Measurements from ENCODE around the gene AGAP1.

- TF ChIP-seq CTCF (IDR thresholded peaks at IDR 0.05; ENCODE audit: low read depth, low read length, missing input control) = no peak
- no peak for TF ChIP-seq GABPA (IDR thresholded peaks at IDR 0.05 in 1 of 2, conservative IDR thresholded peaks at IDR 0.05 in 1 of 2)
- TF ChIP-seq MAX (IDR thresholded peaks at IDR 0.05) = no peak
- TF ChIP-seq FOXA1 (IDR thresholded peaks at IDR 0.05) = no peak
- TF ChIP-seq ATF3 (IDR thresholded peaks at IDR 0.05) = no peak
- TF ChIP-seq, protein P1, sequence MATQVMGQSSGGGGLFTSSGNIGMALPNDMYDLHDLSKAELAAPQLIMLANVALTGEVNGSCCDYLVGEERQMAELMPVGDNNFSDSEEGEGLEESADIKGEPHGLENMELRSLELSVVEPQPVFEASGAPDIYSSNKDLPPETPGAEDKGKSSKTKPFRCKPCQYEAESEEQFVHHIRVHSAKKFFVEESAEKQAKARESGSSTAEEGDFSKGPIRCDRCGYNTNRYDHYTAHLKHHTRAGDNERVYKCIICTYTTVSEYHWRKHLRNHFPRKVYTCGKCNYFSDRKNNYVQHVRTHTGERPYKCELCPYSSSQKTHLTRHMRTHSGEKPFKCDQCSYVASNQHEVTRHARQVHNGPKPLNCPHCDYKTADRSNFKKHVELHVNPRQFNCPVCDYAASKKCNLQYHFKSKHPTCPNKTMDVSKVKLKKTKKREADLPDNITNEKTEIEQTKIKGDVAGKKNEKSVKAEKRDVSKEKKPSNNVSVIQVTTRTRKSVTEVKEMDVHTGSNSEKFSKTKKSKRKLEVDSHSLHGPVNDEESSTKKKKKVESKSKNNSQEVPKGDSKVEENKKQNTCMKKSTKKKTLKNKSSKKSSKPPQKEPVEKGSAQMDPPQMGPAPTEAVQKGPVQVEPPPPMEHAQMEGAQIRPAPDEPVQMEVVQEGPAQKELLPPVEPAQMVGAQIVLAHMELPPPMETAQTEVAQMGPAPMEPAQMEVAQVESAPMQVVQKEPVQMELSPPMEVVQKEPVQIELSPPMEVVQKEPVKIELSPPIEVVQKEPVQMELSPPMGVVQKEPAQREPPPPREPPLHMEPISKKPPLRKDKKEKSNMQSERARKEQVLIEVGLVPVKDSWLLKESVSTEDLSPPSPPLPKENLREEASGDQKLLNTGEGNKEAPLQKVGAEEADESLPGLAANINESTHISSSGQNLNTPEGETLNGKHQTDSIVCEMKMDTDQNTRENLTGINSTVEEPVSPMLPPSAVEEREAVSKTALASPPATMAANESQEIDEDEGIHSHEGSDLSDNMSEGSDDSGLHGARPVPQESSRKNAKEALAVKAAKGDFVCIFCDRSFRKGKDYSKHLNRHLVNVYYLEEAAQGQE (IDR thresholded peaks at IDR 0.05) = no peak
- TF ChIP-seq RXRA (IDR thresholded peaks at IDR 0.05) = no peak
- TF ChIP-seq TAF1 (conservative IDR thresholded peaks at IDR 0.05) = no peak
- no peak for TF ChIP-seq YY1 (IDR thresholded peaks at IDR 0.05)
- TF ChIP-seq EGR1 (IDR thresholded peaks at IDR 0.05; ENCODE audit: low read depth in 2 of 2) = no peak
- TF ChIP-seq ZBTB33 (IDR thresholded peaks at IDR 0.05) = no peak
- no peak for TF ChIP-seq NR2F2 (IDR thresholded peaks at IDR 0.05)
These were observed 609.1 kb downstream of the AGAP1 start for GRCh38 chr2:236102971-236103370.

Measured in liver (tissue), 3 donors.